Activated CD8-positive, alpha-beta memory T cell treated with anti-CD3 and anti-CD28 coated beads, Interleukin-2, amount 10 ng/mL, durations not matched to agents 7 days and 5 days (primary cell): ENCODE measurements around the gene VAMP2. TPM values are rescaled to one million over a fixed set of nuclear protein-coding genes. Genes with fewer than 3 reads are reported as not detected.

Experiments
- ATAC-seq: fragments of 150-1000 bp; cut with Tn5 transposase; one replicate; pipeline ENCODE4 v1.10.0; 2021; ENCODE audit warnings: moderate library complexity
- CTCF ChIA-PET: fragments of 350-600 bp; sonication (Branson Sonifier 250); formaldehyde crosslinking; loops from one replicate; lab custom pipeline; 2021; ENCODE audit warnings: antibody characterized with exemption; lab: Charles Lee
- DNase-seq: peaks from one replicate; pipeline ENCODE4 v3.0.0-alpha.2; 2020
- H3K27ac Mint-ChIP-seq: one replicate; pipeline ENCODE4 v1.8.0; 2021; ENCODE audit warnings: mild to moderate bottlenecking, mixed read lengths
- H3K27me3 Mint-ChIP-seq: one replicate; pipeline ENCODE4 v1.8.0; 2021; ENCODE audit warnings: mixed read lengths
- H3K36me3 Mint-ChIP-seq: one replicate; pipeline ENCODE4 v1.8.0; 2021; ENCODE audit warnings: mild to moderate bottlenecking, mixed read lengths
- H3K4me1 Mint-ChIP-seq: one replicate; pipeline ENCODE4 v1.8.0; 2021; ENCODE audit warnings: mixed read lengths
- H3K4me3 Mint-ChIP-seq: one replicate; pipeline ENCODE4 v1.8.0; 2021; ENCODE audit warnings: mild to moderate bottlenecking, moderate library complexity, mixed read lengths
- H3K9me3 Mint-ChIP-seq: one replicate; pipeline ENCODE4 v1.8.0; 2022; ENCODE audit warnings: low read depth, mixed read lengths
- total RNA-seq, 2 experiments: library from RNA; stranded (reverse); gene quantifications; one replicate each; pipeline ENCODE4 v1.2.3, GENCODE V29; 2021

VAMP2 gene
- total RNA-seq, 2 experiments from 2014 or later = 47.6 to 68.9 TPM

DNA sequence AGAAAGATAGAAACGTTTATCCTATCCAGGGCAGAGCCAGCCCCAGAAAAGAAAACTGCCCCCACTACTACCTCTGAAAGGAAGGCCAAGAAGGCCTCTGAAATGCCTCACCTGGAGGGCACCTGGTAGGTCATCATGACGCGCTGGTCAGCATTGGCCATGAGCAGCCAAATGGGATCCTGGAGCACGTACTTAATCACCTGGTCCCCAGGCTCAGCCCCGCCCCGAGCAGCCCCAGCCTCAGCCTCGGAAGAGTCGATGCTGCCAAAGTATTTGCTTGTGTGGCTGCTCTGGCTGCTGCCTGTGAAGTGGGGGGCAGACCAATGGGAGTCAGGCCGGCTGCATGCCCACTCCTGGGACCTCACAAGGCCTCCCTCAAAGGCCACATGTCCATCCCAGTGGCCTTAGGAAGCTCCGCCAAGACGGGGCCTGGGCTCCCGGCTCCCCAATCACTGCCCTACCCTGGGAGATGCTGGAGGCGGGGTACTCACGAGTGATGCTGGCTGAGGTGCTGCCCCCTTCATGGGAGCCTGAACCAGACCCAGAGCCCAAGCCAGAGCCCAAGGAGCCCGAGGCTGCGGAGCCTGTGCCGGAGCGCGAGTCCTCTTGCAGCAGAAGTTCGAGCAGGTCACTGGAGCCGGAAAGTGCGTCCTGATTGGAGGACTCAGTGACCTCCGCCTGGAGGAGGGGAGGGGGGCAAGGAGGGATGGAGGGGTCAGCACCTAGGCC lies 20.4 kb downstream of the VAMP2 start:
- H3K36me3 Mint-ChIP-seq = peaks cover 22% of the 10 kb centered on the region
- ATAC-seq = no peak
- CTCF ChIA-PET = interaction anchor here (5.0 to 5.9 kb wide), 3 partner anchors 10 to 23 kb away, joined by 47 to 92 read pairs (median 52); partner anchors contain the start of genes ALOXE3, PER1 and VAMP2

DNA sequence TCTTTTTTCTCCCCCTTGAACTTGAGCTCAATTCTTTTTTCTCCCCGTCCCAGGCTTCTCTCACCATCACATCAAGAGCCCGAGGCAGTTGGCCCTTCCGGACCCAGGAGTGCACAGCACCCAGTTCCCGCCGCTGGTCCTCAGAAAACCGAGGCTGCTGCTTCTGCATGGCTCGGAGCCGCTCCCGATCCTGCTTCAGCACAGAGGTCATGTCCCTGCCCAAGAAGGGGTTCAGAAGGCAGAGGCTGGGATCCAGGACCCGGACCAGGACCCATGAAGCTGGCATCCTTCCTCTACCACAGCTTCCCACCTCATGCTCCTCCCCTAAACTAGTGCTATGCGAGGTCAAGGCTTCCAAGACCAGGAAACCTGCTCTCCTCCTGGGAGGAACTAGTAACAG lies 21.0 kb downstream of the VAMP2 start:
- Mint-ChIP-seq H3K4me3 (no peak overlapping the region), H3K9me3 (no peaks in the 10 kb centered on the region), H3K4me1 (peaks cover 1% of the 10 kb centered on the region), H3K27ac (no peak overlapping the region), H3K27me3 (peaks cover 2% of the 10 kb centered on the region), H3K36me3 (peaks cover 19% of the 10 kb centered on the region)
- ATAC-seq (no peak), DNase-seq (no peak)
- CTCF ChIA-PET = interaction anchor here (5.0 to 5.9 kb wide), 3 partner anchors 10 to 23 kb away, joined by 47 to 92 read pairs (median 52); partner anchors contain the start of genes ALOXE3, PER1 and VAMP2

More for the DNA sequence above, 20.4 kb downstream of the VAMP2 start:
- Mint-ChIP-seq H3K27ac (no peak overlapping the region), H3K4me3 (no peak overlapping the region), H3K4me1 (no peaks in the 10 kb centered on the region), H3K27me3 (no peaks in the 10 kb centered on the region), H3K9me3 (no peaks in the 10 kb centered on the region)
- DNase-seq = no peak

DNA sequence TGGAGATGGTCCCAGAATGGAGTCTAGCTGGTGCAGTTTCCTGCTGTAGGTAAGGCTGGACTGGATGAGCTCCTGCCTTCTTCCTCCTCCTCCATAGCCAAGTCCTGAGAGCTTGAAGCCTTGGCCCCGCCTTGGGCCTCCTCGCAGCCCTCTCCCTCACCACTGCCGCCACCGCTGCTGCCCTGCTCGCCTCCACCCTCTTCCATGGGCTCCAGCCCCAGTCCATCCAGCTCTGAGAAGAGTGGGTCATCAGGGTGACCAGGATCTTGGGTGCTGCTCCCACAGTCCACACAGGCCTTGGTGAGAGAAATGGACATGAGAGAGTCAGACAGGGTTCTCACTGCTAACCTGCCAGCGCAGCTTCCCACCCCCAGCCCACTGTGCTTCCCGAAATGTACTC lies 21.7 kb downstream of the VAMP2 start:
- H3K4me1 Mint-ChIP-seq = peaks cover 2% of the 10 kb centered on the region
- peaks cover 13% of the 10 kb centered on the region for H3K36me3 Mint-ChIP-seq
- no peak for DNase-seq
- no peaks in the 10 kb centered on the region for H3K9me3 Mint-ChIP-seq
- peaks cover 3% of the 10 kb centered on the region for H3K27me3 Mint-ChIP-seq
- CTCF ChIA-PET = interaction anchor here (0.9 to 5.9 kb wide), 5 partner anchors 11 to 108 kb away, joined by 3 to 92 read pairs (median 47); partner anchors contain the start of genes ALOXE3, PER1, PFAS and VAMP2
- ATAC-seq = no peak
- H3K27ac Mint-ChIP-seq = no peak overlapping the region
- no peak overlapping the region for H3K4me3 Mint-ChIP-seq

DNA sequence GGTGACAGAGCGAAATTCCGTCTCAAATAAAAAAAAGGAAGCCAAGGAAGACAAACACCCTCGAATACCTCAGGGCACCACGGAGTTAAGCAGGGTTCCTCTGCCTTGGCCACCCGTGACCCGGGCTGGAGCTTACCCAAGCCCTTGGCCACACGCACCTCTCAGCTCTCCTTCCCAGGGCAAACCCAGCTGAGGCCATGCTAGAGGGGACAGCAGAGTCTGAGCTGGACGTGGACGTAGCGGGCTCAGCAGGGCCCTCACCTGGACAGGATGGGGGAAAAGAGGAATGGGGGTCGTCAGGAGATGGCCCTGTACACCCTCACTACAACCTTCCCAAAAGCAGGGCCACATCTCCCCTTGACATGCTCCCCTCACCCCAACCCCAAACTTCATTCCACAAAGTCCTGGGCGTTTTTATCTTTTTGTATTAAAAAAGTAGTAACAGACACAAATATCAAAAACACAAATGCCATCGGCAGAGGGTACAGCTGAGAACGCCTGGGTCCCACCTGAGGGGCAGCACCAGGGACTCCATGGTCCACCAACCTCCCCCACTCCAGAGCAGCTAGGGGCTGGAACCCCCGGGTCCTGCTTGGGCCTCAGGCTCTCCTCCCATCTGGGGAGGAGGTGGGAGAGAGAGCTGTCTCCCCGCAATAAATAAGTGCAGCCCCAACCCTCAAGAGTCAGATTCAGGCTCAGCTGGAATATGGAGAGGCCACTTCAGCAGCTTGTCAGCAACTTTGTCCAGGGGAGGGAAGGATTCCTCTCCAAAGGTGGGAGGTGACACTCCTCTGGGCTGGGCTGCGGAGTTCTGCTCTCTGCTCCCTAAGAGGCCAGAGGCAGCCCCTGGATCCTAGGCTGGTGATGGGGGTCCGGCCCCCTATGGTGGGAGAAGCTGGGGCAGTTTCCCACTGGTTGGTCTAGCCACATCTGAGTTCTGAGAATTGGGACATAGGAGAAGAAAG lies 22.4 kb downstream of the VAMP2 start:
- Mint-ChIP-seq H3K9me3 (no peaks in the 10 kb centered on the region), H3K4me3 (no peak overlapping the region), H3K27me3 (peaks cover 3% of the 10 kb centered on the region), H3K36me3 (peaks cover 11% of the 10 kb centered on the region), H3K27ac (no peak overlapping the region), H3K4me1 (peaks cover 2% of the 10 kb centered on the region)
- no peak for DNase-seq
- ATAC-seq = no peak
- CTCF ChIA-PET = interaction anchor here (0.8 to 5.9 kb wide), 11 partner anchors 12 to 804 kb away, joined by 3 to 92 read pairs (median 17); partner anchors contain the start of genes ACAP1, ALOXE3, CTC1 and HES7

DNA sequence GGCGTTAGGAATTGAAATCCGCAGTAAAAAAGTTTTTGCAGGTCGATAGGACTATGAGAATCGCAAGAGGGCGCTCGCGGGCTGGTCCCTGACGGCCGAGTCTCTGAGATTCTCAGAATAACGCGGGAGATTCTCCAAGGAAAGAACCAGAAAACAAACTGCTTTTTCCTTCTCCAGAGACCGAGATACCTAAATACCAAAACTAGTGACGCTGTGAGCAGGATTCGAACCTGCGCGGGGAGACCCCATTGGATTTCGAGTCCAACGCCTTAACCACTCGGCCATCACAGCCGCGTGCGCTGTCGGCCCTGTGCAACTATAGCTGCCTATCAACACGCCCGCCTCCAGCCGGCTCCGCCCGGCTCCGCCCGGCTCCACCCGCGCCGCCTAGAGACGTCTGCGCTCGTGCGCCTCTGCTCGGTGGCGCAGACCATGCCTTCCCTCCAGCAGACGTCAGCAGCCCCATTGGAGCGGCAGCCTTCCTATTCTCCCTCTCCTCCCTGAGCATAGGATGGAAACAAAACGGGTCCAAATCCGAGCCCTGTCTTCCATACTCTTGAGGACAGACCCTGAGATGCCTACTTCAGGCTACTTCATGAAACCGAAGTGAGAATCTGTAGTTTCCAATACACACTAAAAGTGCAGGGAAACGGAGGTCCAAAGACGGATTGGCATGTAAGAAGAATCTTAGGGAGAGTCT lies 23.9 kb downstream of the VAMP2 start:
- Mint-ChIP-seq H3K27me3 (peaks cover 5% of the 10 kb centered on the region), H3K27ac (no peak overlapping the region), H3K4me3 (no peak overlapping the region), H3K4me1 (peaks cover 2% of the 10 kb centered on the region), H3K36me3 (peaks cover 9% of the 10 kb centered on the region), H3K9me3 (no peaks in the 10 kb centered on the region)
- CTCF ChIA-PET = interaction anchor here (0.8 to 5.9 kb wide), 26 partner anchors 9 to 237 kb away, joined by 3 to 92 read pairs (median 6); partner anchors contain the start of genes ALOXE3, AURKB, CTC1 and HES7
- ATAC-seq (peak; percentile 95), DNase-seq (peak; percentile 98)

DNA sequence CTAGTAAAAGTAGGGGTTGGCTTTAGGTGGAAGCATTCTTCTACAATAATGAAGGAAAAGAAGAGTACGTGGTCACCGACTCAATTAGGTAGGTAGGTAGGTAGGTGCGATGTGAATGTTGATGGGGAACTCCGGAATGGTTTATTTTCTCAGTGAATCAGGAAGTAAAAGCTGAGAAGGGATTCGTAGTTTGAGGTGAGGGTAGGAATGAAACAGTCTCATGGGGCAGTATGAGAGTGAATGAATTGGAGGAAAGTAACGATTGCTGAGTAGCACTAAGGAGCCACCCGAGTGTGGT lies 24.4 kb downstream of the VAMP2 start:
- CTCF ChIA-PET = interaction anchor here (0.8 to 5.9 kb wide), 30 partner anchors 8 to 237 kb away, joined by 3 to 92 read pairs (median 5); partner anchors contain the start of genes ALOXE3, AURKB, CTC1 and HES7
- H3K27me3 Mint-ChIP-seq = peaks cover 5% of the 10 kb centered on the region
- peaks cover 7% of the 10 kb centered on the region for H3K36me3 Mint-ChIP-seq
- DNase-seq (no peak), ATAC-seq (no peak)
- H3K4me1 Mint-ChIP-seq = peaks cover 2% of the 10 kb centered on the region
- H3K4me3 Mint-ChIP-seq = no peak overlapping the region
- no peak overlapping the region for H3K27ac Mint-ChIP-seq
- H3K9me3 Mint-ChIP-seq = no peaks in the 10 kb centered on the region

DNA sequence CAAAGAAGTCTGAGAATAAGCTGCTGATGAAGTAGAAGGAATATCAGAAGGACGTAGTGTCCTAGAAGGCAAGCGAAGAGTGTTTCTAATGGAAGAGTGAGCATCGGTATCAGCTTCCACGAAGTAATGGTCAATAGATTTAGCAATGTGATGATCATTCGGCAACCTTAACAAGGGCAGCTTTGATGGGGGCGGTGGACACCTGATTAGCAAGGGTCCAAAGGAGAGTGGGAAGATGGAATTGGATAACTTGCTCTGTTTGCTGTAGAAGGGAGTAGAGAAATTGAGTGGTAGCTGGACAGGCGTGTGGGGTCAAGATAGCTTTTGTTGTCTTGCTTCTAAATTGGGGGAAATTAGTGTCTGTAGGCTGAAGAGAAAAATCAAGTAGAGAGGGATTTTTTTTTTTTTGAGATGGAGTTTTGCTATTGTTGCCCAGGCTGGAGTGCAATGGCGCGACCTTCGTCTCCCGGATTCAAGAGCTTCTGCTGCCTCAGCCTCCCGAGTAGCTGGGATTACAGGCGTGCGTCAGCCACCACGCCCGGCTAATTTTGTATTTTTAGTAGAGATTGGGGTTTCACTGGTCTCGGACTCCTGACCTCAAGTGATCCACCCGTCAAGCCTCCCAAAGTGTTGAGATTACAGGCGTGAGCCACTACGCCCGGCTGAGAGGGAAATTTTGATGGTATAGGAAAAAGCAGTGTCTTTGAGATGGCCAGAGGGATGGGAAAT lies 24.9 kb downstream of the VAMP2 start:
- DNase-seq (no peak), ATAC-seq (no peak)
- no peaks in the 10 kb centered on the region for H3K9me3 Mint-ChIP-seq
- peaks cover 7% of the 10 kb centered on the region for H3K36me3 Mint-ChIP-seq
- no peak overlapping the region for H3K4me3 Mint-ChIP-seq
- H3K4me1 Mint-ChIP-seq = peaks cover 2% of the 10 kb centered on the region
- H3K27ac Mint-ChIP-seq = no peak overlapping the region
- peaks cover 5% of the 10 kb centered on the region for H3K27me3 Mint-ChIP-seq
- CTCF ChIA-PET = interaction anchor here (0.8 to 5.9 kb wide), 23 partner anchors 8 to 163 kb away, joined by 3 to 92 read pairs (median 7); partner anchors contain the start of genes ALOXE3, AURKB, CTC1 and HES7

DNA sequence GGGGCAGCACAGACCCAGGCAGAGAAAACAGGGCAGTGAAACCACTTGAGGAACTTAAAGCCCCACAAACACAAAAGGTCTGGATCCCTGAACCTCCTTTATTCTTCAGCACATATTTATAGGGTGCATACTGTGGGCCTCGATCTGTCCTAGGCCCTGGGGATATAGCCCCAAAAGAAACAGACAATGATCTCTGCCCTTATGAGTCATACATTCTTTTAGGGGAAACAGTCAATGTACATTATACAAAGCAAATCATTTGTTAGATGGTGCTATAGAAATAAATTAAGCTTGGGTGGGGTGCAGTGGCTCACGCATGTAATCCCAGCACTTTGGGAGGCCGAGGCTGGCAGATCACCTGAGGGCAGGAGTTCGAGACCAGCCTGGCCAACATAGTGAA lies 28.8 kb downstream of the VAMP2 start:
- Mint-ChIP-seq H3K27me3 (peaks cover 20% of the 10 kb centered on the region), H3K4me1 (peaks cover 2% of the 10 kb centered on the region), H3K27ac (no peak overlapping the region), H3K4me3 (no peak overlapping the region), H3K36me3 (no peaks in the 10 kb centered on the region), H3K9me3 (no peaks in the 10 kb centered on the region)
- CTCF ChIA-PET = interaction anchor here (0.8 to 2.0 kb wide), 6 partner anchors 17 to 75 kb away, joined by 3 to 5 read pairs (median 4); no protein-coding TSS in a partner anchor
- DNase-seq = no peak
- ATAC-seq = no peak

DNA sequence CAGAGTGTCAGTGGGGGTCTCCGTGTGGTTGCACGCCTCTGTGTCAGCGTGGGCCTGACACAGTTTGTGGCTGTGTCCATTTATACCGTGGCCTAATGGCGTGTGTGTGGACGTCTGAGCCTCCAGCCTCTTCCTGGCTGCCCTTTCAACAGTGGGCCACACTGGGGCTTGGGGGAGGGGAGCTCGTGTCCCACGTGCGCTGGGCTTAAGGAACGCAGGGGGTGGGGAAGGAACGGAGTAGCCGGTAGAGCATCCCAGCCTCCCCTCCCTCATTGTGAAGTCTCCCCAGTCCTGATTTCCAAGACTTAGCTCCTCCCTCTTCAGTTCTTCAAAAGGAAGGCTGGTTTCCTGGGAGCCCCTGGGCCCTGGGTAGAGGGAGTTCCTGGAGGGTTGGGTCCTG lies 29.3 kb downstream of the VAMP2 start:
- DNase-seq (no peak), ATAC-seq (no peak)
- Mint-ChIP-seq H3K27ac (no peak overlapping the region), H3K9me3 (no peaks in the 10 kb centered on the region), H3K36me3 (no peaks in the 10 kb centered on the region), H3K27me3 (peaks cover 20% of the 10 kb centered on the region), H3K4me1 (peaks cover 2% of the 10 kb centered on the region), H3K4me3 (no peak overlapping the region)
- CTCF ChIA-PET = interaction anchor here (0.7 to 2.0 kb wide), 5 partner anchors 23 to 74 kb away, joined by 3 to 5 read pairs (median 3); no protein-coding TSS in a partner anchor

DNA sequence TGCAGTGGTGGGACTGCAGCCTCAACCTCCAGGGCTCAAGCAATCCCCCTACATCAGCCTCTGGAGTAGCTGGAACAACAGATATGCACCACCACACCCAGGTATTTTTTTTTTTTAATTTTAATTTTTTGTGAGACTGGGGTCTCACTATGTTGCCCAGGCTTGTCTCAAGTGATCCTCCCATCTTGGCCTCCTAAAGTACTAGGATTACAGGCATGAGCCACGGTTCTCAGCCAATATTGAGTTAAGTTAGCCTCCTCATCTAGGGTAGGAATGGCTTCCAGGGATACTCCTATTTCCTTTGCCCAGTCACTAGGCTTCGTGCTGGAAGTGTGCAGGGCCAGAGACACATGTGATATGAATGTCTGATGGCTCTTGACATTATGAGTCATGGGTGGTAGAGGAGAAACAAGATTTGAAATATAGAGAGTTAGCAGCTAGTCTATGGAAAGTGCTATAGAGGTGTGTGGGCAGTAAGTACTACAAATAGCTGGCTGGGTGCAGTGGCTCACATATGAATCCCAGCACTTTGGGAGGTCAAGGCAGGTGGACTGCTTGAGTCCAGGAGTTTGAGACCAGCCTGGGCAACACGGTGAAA lies 30.8 kb downstream of the VAMP2 start:
- Mint-ChIP-seq H3K4me1 (peaks cover 6% of the 10 kb centered on the region), H3K4me3 (no peak overlapping the region), H3K36me3 (no peaks in the 10 kb centered on the region), H3K27me3 (peaks cover 24% of the 10 kb centered on the region), H3K9me3 (no peaks in the 10 kb centered on the region), H3K27ac (no peak overlapping the region)
- DNase-seq (no peak), ATAC-seq (peak; percentile 42)
- CTCF ChIA-PET = interaction anchor here (1.1 to 2.0 kb wide), 4 partner anchors 21 to 56 kb away, joined by 3 to 5 read pairs (median 4); no protein-coding TSS in a partner anchor

DNA sequence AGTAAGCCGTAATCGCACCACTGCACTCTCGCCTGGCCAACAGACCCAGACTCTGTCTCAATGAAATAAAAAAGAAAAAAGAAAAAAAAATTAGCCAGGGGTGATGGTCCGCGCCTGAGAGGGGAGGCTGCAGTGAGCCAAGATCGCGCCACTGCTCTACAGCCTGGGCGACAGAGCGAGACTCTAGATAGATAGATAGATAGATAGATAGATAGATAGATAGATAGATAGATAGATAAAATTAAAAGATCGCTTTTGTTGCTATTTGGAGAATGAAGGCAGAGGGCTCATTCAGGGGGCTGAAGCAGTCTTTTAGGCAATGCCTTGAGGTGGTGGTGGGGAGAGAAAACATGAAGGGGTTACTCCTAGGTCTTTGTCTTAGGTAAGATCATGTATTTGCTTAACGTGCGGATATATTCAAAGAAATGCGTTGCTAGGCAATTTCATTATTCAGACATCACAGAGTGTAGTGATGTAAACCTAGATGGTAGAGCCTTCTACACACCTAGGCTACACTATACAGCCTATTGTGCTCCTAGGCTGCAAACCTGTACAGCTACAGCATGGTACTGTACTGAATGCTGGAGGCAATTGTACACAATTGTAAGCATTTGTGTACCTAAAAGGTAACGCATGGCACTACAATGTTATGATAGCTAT lies 34.5 kb downstream of the VAMP2 start:
- Mint-ChIP-seq H3K9me3 (no peaks in the 10 kb centered on the region), H3K36me3 (no peaks in the 10 kb centered on the region), H3K4me3 (no peak overlapping the region), H3K27me3 (peaks cover 41% of the 10 kb centered on the region), H3K4me1 (peaks cover 37% of the 10 kb centered on the region), H3K27ac (no peak overlapping the region)
- DNase-seq (no peak), ATAC-seq (no peak)
- CTCF ChIA-PET = interaction anchor here (1.8 kb wide), 1 partner anchor 11 kb away, joined by 5 read pairs; no protein-coding TSS in a partner anchor
